KBM-7 (cell line): ENCODE measurements around the gene MAN2A2.

ENCODE experiments used
- DNase-seq: peaks from one replicate; pipeline ENCODE4 v3.0.0-alpha.2; 2015
- in situ Hi-C: fragments of 300-500 bp; cut with MboI; formaldehyde crosslinking; loops from 2 replicates; pipeline ENCODE4 v1.14.3; 2020; ENCODE audit warnings: low sequenced_read_pairs, low pct_unique_long_range_greater_than_20kb, mixed read lengths

Gene MAN2A2

DNA sequence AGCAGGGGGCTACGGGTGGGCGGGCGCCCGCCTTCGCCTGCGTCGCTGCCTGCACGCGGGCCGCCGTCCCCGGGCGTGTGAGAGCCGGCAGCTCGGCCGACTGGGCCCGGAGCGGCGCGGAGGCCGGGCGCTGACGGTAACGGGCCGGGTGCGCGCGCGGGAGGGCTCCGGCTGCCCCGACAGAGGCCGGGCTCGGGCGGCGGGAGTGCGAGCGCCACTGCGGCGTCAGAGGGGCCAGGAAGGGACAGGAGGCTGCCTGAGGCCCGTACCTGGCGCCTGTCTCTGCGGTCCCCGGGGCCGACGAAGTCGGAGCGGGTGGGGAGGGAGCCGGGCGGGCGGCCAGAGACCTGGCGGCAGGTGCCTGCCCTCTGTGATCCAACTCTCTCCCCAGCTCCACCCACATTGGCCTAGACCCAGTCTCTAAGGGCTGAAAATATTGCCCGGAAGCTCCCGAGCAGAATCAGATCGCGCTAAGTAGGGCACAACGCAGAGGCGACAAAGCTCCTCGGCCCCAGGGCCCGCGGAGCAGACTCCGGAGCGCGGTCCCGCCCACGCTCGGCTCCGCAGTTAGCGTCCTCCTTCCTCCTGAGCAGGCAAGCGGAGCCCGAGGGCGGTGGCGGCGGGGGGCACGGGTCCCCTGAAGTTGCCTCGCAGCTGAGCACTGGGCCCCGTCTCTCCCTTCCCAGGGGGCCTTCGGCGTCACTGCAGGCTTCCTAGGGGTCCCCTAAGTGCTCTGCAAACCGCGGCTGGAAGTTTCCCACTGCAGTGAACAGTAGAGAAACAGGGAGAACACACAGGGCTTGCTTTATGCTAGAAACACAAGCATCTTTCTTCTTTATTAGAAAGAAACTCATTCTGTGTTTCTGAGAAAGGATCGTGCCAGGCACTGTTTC, at the start of gene MAN2A2:
TSS of gene MAN2A2 (plus strand) at position 463 of the 893 bp plus-strand sequence. CDS start 906 bp downstream, outside the sequence.
- in situ Hi-C loops, result no loop called here
- peak; percentile 76 for DNase-seq

GRCh38 chr15:90855139-90855538, 48.0 kb upstream of the MAN2A2 start:
- DNase-seq, result no peak
- in situ Hi-C loops, result no loop called here

DNA sequence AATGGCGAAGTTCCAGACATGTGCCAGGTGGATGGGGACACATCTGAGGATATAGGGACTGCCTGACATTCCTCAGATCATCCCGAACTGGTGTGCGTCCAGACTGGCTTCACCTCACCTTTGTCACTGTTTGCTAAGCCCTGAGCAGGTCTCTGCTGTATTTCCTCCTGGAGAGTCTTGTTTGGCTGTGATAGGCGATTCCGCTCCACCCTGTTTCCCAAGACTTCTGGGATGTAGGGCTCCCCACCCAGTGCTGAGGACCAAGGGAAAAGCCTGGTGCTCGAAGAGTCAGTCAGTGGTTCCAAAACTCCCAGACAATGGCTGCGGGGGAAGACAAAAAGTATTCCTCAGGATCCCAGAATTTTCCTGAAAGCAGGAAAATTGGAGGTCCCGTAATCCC, 45.8 kb upstream of the MAN2A2 start:
- in situ Hi-C loops, result no loop called here
- no peak for DNase-seq

- DNase-seq, result no peak
- in situ Hi-C loops, result no loop called here
Measured at GRCh38 chr15:90857883-90858443, 45.1 kb upstream of the MAN2A2 start.

DNA sequence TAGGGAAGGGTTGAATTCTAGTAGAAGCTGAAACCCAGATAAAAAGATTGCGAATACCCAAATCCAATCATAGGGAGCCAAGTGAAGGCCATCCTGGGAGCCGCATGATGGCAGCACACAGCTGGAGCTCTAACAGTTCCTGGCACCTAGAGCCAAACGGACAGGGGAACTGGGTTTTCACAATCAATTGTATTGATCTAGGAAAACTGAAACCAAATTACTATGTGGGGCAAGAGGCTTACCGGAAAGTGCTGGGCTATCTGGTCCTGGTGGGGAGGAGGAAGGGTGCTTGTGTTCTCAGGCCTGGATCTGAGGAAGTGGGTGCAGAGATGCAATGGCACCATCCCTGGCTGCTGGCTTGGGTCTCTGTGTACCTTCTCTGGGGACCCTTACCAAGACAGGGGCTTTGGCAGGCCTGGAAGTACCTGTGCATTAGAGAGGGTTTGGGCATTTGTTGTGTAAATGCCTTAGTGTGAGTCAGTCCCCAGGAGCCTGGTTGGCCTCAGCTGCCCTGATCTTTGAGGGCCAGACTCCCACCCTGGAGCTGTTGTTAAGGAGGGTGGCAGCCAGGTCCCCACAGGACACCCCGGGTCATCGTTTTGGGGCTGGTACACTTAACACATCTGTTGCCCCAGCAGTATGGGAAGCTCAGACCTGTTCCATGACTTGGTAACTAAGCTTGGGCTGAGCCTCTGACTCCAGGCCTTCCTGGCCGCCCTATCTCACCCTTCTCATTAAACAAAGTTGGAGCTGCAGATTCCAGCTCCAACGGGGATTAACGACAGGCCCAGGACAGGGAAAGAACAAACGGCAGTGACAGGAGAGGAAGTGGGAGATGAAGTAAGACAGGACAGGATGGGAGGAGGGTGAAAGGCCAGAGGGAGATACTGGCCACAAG, 43.6 kb upstream of the MAN2A2 start:
- in situ Hi-C loops, result no loop called here
- DNase-seq, result no peak

DNA sequence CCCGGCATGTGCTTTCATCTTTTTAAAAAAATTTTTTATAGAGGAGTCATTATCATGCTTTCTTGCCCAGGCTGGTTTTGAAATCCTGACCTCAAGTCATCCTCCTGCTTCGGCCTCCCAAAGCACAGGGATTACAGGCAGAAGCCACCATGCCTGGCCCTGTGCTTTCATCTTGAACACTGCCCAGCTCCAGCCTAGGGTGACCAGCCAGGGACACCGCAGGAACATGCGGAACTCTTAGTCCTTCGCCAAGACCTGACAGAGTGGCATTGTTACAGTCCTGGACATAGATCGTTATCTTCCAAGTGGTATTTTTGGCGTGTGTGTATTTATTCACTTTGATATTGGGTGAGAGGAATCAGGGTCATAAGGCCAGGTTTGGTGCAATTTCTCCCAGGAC, 42.7 kb upstream of the MAN2A2 start:
- in situ Hi-C loops, result no loop called here
- DNase-seq, result no peak

- DNase-seq, result no peak
- in situ Hi-C loops, result no loop called here
Measured at GRCh38 chr15:90860942-90861675, 42.0 kb upstream of the MAN2A2 start.

- no peak for DNase-seq
- in situ Hi-C loops, result no loop called here
Measured at GRCh38 chr15:90862487-90862886, 40.6 kb upstream of the MAN2A2 start.

DNA sequence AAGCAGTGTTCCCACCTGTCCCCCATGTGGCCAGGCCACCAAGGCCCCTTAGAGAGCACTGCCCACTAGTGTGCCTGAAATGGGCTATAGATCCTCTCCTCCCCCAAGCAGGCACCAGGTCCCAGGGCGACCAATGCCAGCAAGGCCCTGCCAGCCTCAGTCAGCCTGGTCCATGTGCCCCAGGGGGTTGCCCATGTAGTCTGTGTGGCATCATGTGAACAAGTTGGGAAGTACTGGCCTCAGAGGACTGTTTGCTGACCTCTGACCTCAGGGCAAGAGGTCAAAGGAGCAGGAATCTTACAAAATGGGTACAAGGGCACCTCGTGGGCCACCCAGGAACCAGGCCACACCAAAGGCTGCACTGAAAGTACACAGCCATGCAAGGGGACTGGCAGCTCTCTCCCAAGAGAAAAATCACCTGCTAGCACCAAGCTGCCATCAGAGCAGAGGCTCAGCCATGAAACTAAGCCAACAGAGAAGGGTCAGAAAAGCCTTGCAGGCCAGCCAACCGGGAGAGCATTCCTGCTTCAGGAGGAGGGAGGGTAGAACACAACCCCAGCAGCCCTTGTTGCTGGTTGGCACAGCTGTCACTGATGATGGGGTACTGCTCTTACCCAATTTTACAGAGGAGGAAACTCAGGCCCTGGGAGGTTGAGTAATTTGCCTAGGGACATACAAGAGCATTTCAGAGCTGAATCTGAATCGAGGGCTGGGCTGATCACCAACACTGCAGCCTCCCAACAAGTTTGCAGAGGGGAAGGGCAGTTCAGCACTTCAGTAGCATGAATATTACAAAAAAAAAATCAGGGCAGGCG, 39.9 kb upstream of the MAN2A2 start:
- no peak for DNase-seq
- in situ Hi-C loops, result no loop called here

- DNase-seq, result no peak
- in situ Hi-C loops, result no loop called here
Measured at GRCh38 chr15:90863987-90864386, 39.1 kb upstream of the MAN2A2 start.

DNA sequence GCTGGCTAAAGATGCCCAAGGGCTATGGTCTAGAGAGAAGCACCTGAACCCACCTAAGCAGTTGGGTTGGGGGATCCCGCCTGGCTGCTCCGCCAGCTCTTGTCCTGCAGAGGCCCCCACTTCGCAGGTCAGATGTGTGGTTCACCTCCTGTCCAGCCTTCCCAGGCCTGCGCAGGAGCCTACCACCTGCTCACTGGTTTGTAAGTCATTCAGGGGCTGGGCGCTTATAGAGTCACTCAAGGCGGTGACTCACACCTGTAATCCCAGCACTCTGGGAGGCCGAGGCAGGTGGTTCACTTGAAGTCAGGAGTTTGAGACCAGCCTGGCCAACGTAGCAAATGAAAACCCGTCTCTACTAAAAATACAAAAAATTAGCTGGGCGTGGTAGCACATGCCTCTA, 38.6 kb upstream of the MAN2A2 start:
- in situ Hi-C loops, result no loop called here

GRCh38 chr15:90865702-90866101, 37.4 kb upstream of the MAN2A2 start:
- in situ Hi-C loops, result no loop called here

More for the DNA sequence above, 38.6 kb upstream of the MAN2A2 start:
- no peak for DNase-seq

GRCh38 chr15:90866161-90866715, 36.9 kb upstream of the MAN2A2 start:
- no peak for DNase-seq
- in situ Hi-C loops, result no loop called here

More at GRCh38 chr15:90865702-90866101, 37.4 kb upstream of the MAN2A2 start:
- no peak for DNase-seq

DNA sequence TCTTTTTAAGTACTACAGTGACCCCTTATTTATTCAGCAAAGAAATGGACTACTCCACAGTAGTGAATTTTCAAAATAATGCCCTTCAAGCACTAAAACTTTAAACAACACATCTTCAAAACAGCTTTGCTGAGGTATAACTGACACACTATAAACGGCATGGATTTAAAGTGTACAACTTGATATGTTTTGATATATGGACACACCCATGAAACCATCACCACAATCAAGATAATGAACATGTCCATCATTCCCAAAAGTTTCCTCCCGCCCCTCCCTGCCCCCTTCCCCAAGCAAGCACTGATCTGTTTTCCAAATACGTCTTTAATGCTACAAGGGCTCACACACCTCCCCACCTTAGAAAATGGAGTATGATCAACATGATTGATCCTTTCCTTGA, 36.3 kb upstream of the MAN2A2 start:
- no peak for DNase-seq
- in situ Hi-C loops, result no loop called here

- DNase-seq, result no peak
- in situ Hi-C loops, result no loop called here
Measured at GRCh38 chr15:90868261-90868689, 34.8 kb upstream of the MAN2A2 start, which contains the start of gene FURIN. TSS of gene FURIN (plus strand) at chr15:90868588. CDS start at chr15:90875741, 7,153 bp downstream.

- in situ Hi-C loops, result no loop called here
Measured at GRCh38 chr15:90869140-90869541, 34.0 kb upstream of the MAN2A2 start.

GRCh38 chr15:90869601-90870353, 33.3 kb upstream of the MAN2A2 start:
- peak; percentile 91 for DNase-seq
- in situ Hi-C loops, result no loop called here

More at GRCh38 chr15:90869140-90869541, 34.0 kb upstream of the MAN2A2 start:
- no peak for DNase-seq
